Measurements from ENCODE around the gene PLCH2.

DNA sequence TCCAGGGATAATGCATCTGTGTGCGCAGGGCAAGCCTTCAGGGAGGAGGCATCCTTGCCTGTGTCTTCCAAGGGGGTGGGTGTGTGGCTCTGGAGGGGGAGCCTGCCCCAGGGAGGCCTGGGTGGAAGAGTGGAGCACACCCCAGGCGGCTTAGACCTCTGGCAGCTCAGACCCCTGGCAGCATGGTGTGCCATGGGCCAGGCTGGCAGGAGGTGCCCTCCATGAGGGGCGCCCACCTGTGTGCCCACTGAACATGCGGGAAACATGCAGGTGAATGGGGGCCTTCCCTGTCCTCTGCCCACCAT, 51.4 kb downstream of the PLCH2 start:
- TF ChIP-seq, protein P1, sequence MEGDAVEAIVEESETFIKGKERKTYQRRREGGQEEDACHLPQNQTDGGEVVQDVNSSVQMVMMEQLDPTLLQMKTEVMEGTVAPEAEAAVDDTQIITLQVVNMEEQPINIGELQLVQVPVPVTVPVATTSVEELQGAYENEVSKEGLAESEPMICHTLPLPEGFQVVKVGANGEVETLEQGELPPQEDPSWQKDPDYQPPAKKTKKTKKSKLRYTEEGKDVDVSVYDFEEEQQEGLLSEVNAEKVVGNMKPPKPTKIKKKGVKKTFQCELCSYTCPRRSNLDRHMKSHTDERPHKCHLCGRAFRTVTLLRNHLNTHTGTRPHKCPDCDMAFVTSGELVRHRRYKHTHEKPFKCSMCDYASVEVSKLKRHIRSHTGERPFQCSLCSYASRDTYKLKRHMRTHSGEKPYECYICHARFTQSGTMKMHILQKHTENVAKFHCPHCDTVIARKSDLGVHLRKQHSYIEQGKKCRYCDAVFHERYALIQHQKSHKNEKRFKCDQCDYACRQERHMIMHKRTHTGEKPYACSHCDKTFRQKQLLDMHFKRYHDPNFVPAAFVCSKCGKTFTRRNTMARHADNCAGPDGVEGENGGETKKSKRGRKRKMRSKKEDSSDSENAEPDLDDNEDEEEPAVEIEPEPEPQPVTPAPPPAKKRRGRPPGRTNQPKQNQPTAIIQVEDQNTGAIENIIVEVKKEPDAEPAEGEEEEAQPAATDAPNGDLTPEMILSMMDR (conservative IDR thresholded peaks at IDR 0.05; ENCODE audit: low read depth, low read length) = no peak
- TF ChIP-seq EZH2 (IDR thresholded peaks at IDR 0.05; ENCODE audit: borderline replicate concordance, low read depth, low read length, poor library complexity, severe bottlenecking) = no peak

Measured in A673 (cell line).